Measurements from ENCODE around the gene MTRF1L.
"Not testable (repeated sequence)": the region's sequence is repeated elsewhere in the genome, so short reads cannot be mapped to it uniquely, and the experiment has no call there.

Gene MTRF1L

GRCh38 chr6:153023977-153024708 is 21.6 kb upstream of the MTRF1L start:
- H3K4me1 Mint-ChIP-seq: no peaks in the 10 kb centered on the region
- ATAC-seq (peak; percentile 97), DNase-seq (peak; percentile 43 to 46)
- H3K4me3 Mint-ChIP-seq: no peak overlapping the region
- H3K9me3 Mint-ChIP-seq: no peaks in the 10 kb centered on the region
- peaks cover 29% of the 10 kb centered on the region for H3K27me3 Mint-ChIP-seq
- peak overlapping the region in 1 of 2 donors; percentile 43 for H3K27ac Mint-ChIP-seq

GRCh38 chr6:153018355-153018754 is 15.8 kb upstream of the MTRF1L start:
- H3K27me3 Mint-ChIP-seq: peaks cover 25% of the 10 kb centered on the region
- H3K9me3 Mint-ChIP-seq: no peaks in the 10 kb centered on the region
- ATAC-seq (no peak), DNase-seq (no peak)
- H3K27ac Mint-ChIP-seq: no peak overlapping the region
- H3K4me1 Mint-ChIP-seq: no peaks in the 10 kb centered on the region
- no peak overlapping the region for H3K4me3 Mint-ChIP-seq

GRCh38 chr6:153016846-153017245 is 14.3 kb upstream of the MTRF1L start:
- no peak for DNase-seq
- Mint-ChIP-seq H3K4me1 (no peaks in the 10 kb centered on the region), H3K4me3 (no peak overlapping the region), H3K9me3 (no peaks in the 10 kb centered on the region), H3K27me3 (peaks cover 30% of the 10 kb centered on the region), H3K27ac (no peak overlapping the region)
- no peak for ATAC-seq

GRCh38 chr6:153015094-153015640 is 12.7 kb upstream of the MTRF1L start:
- Mint-ChIP-seq H3K4me3 (no peak overlapping the region), H3K9me3 (no peaks in the 10 kb centered on the region), H3K27me3 (peaks cover 45% of the 10 kb centered on the region), H3K4me1 (no peaks in the 10 kb centered on the region), H3K27ac (no peak overlapping the region)
- ATAC-seq: no peak
- DNase-seq: no peak

- ATAC-seq: no peak
- Mint-ChIP-seq H3K27me3 (peaks cover 40% of the 10 kb centered on the region), H3K4me3 (no peak overlapping the region), H3K9me3 (no peaks in the 10 kb centered on the region), H3K4me1 (no peaks in the 10 kb centered on the region), H3K27ac (no peak overlapping the region)
- DNase-seq: no peak
Measured at GRCh38 chr6:153013438-153013837, 10.9 kb upstream of the MTRF1L start.

GRCh38 chr6:153012856-153013255 is 10.3 kb upstream of the MTRF1L start:
- Mint-ChIP-seq H3K9me3 (no peaks in the 10 kb centered on the region), H3K27ac (no peak overlapping the region), H3K4me1 (no peaks in the 10 kb centered on the region), H3K4me3 (no peak overlapping the region), H3K27me3 (peaks cover 35% of the 10 kb centered on the region)
- ATAC-seq: no peak
- no peak for DNase-seq

GRCh38 chr6:153003366-153003690 is 819 bp upstream of the MTRF1L start:
- H3K4me1 Mint-ChIP-seq: peaks cover 31% of the 10 kb centered on the region

GRCh38 chr6:153001767-153002612 is 519 bp downstream of the MTRF1L start:
- Mint-ChIP-seq H3K27ac (peak overlapping the region; percentile 92 to 98), H3K9me3 (peaks cover 4 to 7% of the 10 kb centered on the region in 2 donors), H3K27me3 (no peaks in the 10 kb centered on the region), H3K4me3 (peak overlapping the region; percentile 94 to 100), H3K4me1 (peaks cover 37% of the 10 kb centered on the region)
- ATAC-seq (peak; percentile 41), DNase-seq (no peak)

More at GRCh38 chr6:153003366-153003690, 819 bp upstream of the MTRF1L start:
- Mint-ChIP-seq H3K27me3 (no peaks in the 10 kb centered on the region), H3K4me3 (peak overlapping the region; percentile 94 to 100), H3K27ac (peak overlapping the region; percentile 95 to 98), H3K9me3 (peaks cover 4 to 7% of the 10 kb centered on the region in 2 donors)
- ATAC-seq: peak; percentile 8
- DNase-seq: no peak

GRCh38 chr6:153000790-153001189 is 1.7 kb downstream of the MTRF1L start:
- H3K9me3 Mint-ChIP-seq, H3K27me3 Mint-ChIP-seq, ATAC-seq, DNase-seq, H3K27ac Mint-ChIP-seq: not testable (repeated sequence)
- peaks cover 46% of the 10 kb centered on the region for H3K4me1 Mint-ChIP-seq
- H3K4me3 Mint-ChIP-seq: peak overlapping the region; percentile 94 to 100

- Mint-ChIP-seq H3K27me3 (no peaks in the 10 kb centered on the region), H3K9me3 (peaks cover 4 to 7% of the 10 kb centered on the region in 2 donors), H3K4me3 (peak overlapping the region; percentile 52 to 63), H3K4me1 (peaks cover 46% of the 10 kb centered on the region), H3K27ac (no peak overlapping the region)
- DNase-seq: no peak
- ATAC-seq: no peak
Measured at GRCh38 chr6:153000243-153000642, 2.3 kb downstream of the MTRF1L start.

- Mint-ChIP-seq H3K4me1 (peaks cover 46% of the 10 kb centered on the region), H3K4me3 (peak overlapping the region; percentile 36 to 63), H3K27ac (peak overlapping the region in 1 of 2 donors; percentile 38)
- not testable (repeated sequence) for DNase-seq, H3K9me3 Mint-ChIP-seq, H3K27me3 Mint-ChIP-seq, ATAC-seq
Measured at GRCh38 chr6:152999538-152999937, 3.0 kb downstream of the MTRF1L start.

- Mint-ChIP-seq H3K27me3 (no peaks in the 10 kb centered on the region), H3K4me1 (peaks cover 23% of the 10 kb centered on the region), H3K4me3 (no peak overlapping the region), H3K27ac (peak overlapping the region in 1 of 2 donors; percentile 52), H3K9me3 (no peaks in the 10 kb centered on the region)
- ATAC-seq (no peak), DNase-seq (no peak)
Measured at GRCh38 chr6:152993847-152994246, 8.7 kb downstream of the MTRF1L start.

GRCh38 chr6:152993431-152993830 is 9.1 kb downstream of the MTRF1L start:
- Mint-ChIP-seq H3K9me3 (no peaks in the 10 kb centered on the region), H3K27ac (no peak overlapping the region), H3K4me3 (no peak overlapping the region)

GRCh38 chr6:152986978-152987377 is 15.5 kb downstream of the MTRF1L start:
- Mint-ChIP-seq H3K4me1 (peaks cover 21% of the 10 kb centered on the region), H3K27me3 (no peaks in the 10 kb centered on the region), H3K9me3 (no peaks in the 10 kb centered on the region), H3K4me3 (no peak overlapping the region), H3K27ac (peak overlapping the region in 1 of 2 donors; percentile 86)
- DNase-seq (no peak), ATAC-seq (no peak)

More at GRCh38 chr6:152993431-152993830, 9.1 kb downstream of the MTRF1L start:
- no peak for ATAC-seq
- H3K27me3 Mint-ChIP-seq: no peaks in the 10 kb centered on the region
- DNase-seq: no peak
- H3K4me1 Mint-ChIP-seq: peaks cover 22% of the 10 kb centered on the region

- peak overlapping the region in 1 of 2 donors; percentile 42 for H3K27ac Mint-ChIP-seq
- peak overlapping the region; percentile 45 to 88 for H3K4me3 Mint-ChIP-seq
- not testable (repeated sequence) for DNase-seq, ATAC-seq, H3K9me3 Mint-ChIP-seq, H3K27me3 Mint-ChIP-seq
- peaks cover 32% of the 10 kb centered on the region for H3K4me1 Mint-ChIP-seq
Measured at GRCh38 chr6:152985300-152985699, 17.2 kb downstream of the MTRF1L start.

GRCh38 chr6:152984513-152984872 is 18.0 kb downstream of the MTRF1L start:
- no peak for ATAC-seq
- no peaks in the 10 kb centered on the region for H3K9me3 Mint-ChIP-seq
- no peaks in the 10 kb centered on the region for H3K27me3 Mint-ChIP-seq
- peaks cover 37% of the 10 kb centered on the region for H3K4me1 Mint-ChIP-seq
- peak overlapping the region; percentile 95 to 98 for H3K27ac Mint-ChIP-seq
- no peak for DNase-seq
- H3K4me3 Mint-ChIP-seq: peak overlapping the region; percentile 88

All from stimulated activated naive CD8-positive, alpha-beta T cell treated with anti-CD3 and anti-CD28 coated beads, Interleukin-15, amount 100 ng/mL, for 72 hours (primary cell).